Epithelial cell of prostate (primary cell): ENCODE measurements around the gene MAP4K3.
A peak's percentile ranks its signal among the peaks of the same experiment; 100 is the strongest.
"Not testable (repeated sequence)": the region's sequence is repeated elsewhere in the genome, so short reads cannot be mapped to it uniquely, and the experiment has no call there.

Source experiments
- DNase-seq: peaks from one replicate; pipeline ENCODE4 v3.0.0-alpha.2; 2011; ENCODE audit warnings: low read depth, low spot score
- H3K27ac ChIP-seq: fragments of 450-650 bp; 2 replicates; pipeline ENCODE4 v1.5.1; 2017; ENCODE audit warnings: mild to moderate bottlenecking

Gene MAP4K3

DNA sequence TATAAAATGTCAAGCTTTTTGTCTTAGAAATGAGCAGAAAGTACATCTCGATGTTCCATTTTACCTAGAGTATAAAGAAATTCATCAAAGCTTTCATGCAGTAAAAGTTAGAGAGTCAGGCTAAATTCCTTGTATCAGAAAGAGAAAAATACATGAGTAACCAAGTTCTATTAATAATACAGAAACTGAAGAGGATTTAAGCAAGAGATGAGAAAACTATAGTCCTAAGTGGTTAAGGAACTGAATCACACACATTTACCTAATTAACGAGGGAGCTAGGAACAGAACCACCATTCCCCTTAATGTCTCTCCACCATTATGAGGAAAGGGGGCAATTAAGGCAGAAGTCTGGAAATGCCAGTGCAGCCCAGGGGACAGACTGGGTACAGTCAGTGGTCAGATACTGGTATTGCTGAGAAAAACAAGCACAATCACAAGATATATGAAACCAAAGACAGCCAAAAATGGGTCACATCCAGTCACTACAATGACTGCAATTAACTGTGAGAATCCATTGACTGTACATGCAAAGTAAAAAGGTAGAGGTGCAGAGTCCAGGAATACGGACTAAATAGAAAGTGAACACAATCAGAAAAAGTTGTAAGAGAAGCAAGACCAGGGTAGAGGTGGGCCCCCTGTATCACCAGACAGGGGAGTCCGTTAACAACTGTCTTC is 23.9 kb downstream of the MAP4K3 start:
- H3K27ac ChIP-seq, result no peak overlapping the region
- DNase-seq, result no peak

GRCh38 chr2:39411181-39411944 is 25.7 kb downstream of the MAP4K3 start:
- DNase-seq, result peak; percentile 27
- peak overlapping the region; percentile 18 for H3K27ac ChIP-seq

DNA sequence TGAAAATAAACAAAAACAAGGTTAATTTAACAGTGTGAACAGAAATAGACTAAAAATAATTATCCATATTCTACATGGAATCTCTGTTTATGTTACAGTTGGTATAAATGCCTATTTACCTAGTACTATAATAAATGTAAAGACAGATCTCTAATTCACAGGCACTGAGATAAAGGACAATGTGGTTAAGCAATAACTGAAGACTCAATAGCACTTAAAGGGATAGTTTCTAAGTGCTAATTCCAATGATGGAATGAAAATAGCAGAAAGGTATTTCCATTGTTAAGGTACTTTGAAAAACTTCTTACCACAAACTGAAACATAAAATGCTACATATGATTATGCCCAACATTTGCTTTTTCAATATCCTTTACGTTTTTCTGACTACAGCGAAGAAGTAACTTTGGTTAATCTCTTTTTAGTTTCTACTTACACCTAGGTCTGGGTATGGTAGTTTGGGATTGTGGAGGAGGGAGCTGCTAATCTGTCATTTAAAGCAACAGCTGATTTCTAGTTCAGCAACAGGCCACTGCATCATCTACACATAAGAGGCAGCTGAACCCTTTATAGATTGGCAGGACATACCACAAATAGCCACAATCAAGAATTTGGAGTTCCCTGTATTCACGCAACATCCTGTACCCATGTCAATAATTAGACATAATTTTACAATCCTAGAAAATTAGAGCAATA is 27.2 kb downstream of the MAP4K3 start:
- no peak overlapping the region for H3K27ac ChIP-seq

DNA sequence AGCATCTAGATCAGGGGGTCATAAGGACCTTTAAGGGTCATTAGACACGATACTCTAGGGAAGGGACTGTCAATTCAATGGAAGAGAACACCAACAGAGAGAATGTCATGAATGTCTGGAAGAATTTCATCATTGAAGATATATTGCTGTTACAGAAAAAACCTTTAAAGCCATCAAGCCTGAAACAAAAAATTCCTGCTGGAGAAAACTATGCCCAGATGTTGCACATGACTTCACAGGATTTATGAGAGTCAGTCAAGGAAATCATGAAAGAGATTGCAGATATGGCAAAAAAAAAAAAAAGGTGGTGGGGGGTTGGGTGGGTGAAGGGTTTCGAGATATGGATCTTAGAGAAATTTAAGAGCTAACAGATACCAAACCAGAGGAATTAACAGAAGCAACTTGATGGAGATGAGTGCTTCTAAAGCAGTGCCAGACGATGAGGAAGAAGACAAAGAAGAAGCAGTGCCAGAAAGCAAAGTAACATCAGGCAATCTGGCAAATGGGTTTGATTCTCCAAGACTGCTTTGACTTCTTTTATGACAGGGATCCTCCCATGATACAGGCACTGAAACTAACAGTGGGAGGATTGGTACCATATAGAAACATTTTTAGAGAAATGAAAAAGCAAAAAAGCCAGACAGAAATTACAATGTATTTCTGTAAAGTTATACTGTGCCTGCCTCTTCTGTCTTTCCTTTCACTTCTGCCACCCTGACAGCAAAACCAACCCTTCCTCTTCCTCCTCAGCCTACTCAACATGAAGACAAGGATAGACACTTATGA is 28.5 kb downstream of the MAP4K3 start:
- no peak for DNase-seq
- H3K27ac ChIP-seq, result no peak overlapping the region

More for the DNA sequence above, 27.2 kb downstream of the MAP4K3 start:
- DNase-seq, result no peak

DNA sequence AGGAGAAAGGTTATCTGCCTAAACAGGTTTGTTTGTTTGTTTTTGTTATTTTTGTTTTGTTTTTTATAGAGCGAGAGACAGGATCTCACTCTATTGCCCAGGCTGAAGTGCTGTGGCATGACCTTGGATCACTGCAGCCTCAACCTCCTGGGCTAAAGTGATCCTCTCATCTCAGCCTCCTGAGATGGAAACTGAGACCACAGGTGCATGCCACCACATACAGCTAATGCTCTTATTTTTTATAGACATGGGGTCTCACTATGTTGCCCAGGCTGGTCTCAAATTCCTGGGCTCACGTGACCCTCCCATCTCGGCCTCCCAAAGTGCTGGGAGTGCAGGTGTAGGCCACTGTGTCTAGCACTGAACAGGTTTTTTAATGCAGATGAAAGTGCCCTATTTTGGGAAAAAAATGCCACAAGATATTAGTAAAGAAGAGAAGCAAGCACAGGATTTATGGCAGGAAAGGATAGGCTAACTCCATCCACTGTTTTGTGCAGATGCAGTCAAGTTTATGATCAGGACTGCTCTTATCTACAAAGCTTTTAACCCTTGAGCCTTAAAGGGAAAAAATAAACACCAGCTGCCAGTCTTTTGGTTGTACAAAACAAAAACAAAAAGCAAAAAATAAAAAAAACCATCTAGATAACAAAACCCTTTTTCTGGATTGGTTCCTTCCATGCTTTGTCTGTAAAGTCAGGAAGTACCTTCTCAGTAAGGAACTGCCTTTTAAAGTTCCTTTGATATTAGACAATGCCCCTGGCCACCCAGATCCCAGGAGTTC is 29.4 kb downstream of the MAP4K3 start:
- no peak overlapping the region for H3K27ac ChIP-seq
- DNase-seq, result no peak

DNA sequence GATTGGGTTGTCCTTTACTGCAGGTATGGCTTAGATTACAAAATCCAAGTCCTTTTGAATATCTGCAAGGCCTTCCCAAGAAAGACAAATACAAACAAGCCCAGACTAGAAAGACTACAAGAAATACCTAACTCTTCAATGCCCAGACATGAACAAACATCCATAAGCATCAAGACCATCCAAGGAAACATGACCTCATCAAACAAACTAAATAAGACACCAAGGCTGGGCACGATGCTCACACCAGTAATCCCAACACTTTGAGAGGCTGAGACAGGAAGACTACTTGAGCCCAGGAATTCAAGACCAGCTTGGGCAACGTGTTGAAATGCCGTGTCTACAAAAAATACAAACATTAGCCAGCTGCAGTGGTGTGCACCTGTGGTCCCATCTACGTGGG is 31.7 kb downstream of the MAP4K3 start:
- peak overlapping the region; percentile 56 for H3K27ac ChIP-seq
- peak; percentile 80 for DNase-seq

GRCh38 chr2:39403311-39403710 is 33.8 kb downstream of the MAP4K3 start:
- no peak for DNase-seq
- H3K27ac ChIP-seq, result no peak overlapping the region

DNA sequence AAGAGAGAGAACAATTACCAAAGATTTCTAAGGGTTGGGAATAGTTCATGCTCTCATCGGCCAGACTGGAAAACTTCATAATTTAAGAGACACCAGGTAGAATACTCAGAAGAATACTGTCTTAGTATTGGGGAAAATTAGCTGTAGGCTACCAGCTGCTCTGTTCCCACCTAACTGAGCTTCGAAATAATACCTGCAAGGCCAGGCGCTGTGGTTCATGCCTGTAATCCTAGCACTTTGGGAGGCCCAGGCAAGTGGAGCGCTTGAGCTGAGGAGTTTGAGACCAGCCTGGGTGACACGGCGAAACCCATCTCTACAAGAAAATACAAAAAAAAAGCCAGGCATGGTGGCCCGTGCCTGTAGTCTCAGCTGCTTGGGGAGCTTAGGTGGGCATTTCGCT is 35.8 kb downstream of the MAP4K3 start:
- DNase-seq, result no peak
- H3K27ac ChIP-seq, result no peak overlapping the region

GRCh38 chr2:39399570-39399969 is 37.5 kb downstream of the MAP4K3 start:
- no peak for DNase-seq

DNA sequence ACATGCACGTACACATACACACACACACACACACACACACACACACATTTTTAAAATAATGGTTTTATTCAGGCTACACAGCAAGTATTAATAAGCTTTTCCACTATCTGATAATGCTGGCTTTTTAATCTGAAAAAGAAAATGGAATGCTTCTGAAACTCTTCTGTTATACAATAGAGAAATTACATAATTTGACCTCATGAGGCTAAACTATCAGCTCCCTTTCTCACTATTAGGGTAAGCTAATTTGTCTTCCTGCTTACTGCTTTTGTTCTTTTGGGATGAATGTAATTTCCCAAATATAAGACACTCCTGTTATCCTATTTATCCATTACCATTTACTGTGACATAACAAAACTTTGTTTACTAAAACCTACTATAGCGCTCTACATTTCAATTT is 41.8 kb downstream of the MAP4K3 start:
- no peak overlapping the region for H3K27ac ChIP-seq
- no peak for DNase-seq

More at GRCh38 chr2:39399570-39399969, 37.5 kb downstream of the MAP4K3 start:
- no peak overlapping the region for H3K27ac ChIP-seq

DNA sequence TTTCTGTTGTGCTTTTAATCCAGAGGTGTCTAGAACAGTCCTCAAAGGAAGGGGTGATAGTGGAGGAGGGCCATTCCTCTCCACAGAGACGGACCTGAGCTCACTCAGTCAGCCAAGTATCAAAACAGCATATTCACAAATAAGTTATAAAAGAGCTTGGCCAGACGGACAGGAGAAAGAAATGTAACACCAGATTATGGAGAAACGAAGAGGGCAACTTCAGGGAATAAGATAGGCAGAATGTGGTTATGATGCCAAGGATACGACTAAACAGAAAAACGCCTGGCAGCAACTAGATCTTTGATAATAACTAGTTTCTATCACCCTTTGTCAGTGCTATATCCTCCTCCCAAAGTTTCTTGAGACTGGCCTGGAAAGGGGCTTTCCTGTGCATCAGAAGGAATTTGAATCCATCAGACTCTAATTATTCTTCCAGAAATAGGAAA is 42.5 kb downstream of the MAP4K3 start:
- no peak overlapping the region for H3K27ac ChIP-seq
- no peak for DNase-seq

DNA sequence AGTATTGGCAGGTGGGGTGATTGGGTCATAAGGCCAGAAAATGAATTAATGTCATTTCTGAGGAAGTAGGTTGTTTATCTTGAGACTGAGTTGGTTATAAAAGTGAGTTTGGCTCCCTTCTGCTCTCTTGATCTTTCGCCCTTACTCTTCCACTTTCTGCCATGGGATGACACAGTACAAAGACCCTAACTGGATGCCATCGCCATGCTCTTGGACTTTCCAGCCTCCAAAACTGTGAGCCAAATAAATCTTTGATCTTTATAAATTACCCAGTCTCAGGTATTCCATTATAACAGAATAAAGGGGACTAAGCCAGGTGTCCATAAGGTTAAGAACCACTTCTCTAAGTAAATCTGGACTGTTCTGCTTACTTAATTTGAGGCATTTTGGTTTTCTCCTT is 44.4 kb downstream of the MAP4K3 start:
- DNase-seq, result no peak
- H3K27ac ChIP-seq, result no peak overlapping the region

- H3K27ac ChIP-seq, result no peak overlapping the region
- no peak for DNase-seq
These were observed 46.9 kb downstream of the MAP4K3 start for GRCh38 chr2:39390216-39390615.

DNA sequence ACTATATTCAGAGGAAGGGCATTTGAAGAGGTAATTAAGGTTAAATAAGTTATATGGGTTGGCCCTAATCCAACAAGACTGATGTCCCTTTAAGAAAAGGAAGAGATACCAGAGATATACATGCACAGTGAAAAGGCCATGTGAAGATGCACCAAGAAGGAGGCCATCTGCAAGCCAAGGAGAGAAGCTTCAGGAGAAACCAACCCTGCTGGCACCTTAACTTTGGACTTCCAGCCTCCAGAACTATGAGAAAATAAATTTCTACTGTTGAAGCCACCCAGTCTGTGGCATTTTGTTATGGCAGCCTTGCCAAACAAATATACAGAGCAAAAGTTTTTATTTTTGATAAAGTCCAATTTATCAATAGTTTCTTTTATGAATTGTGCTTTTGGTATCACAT is 51.0 kb downstream of the MAP4K3 start:
- no peak overlapping the region for H3K27ac ChIP-seq
- no peak for DNase-seq

DNA sequence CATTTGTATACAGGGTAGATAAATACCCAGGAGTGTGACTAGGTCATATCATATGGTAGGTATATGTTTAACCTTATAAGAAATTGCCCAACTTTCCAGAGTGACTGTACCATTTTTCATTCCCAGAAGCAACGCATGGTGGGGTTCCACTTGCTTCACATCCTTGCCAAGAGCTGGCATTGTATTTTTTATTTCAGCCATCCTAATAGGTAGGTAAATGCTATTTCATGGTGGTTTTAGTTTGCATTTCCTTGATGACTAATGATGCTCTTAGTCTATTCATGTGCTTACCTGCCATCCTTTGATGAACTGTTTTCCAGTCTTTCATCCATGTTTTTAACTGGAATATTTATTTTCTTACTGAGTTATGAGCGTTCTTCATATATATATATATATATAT is 51.9 kb downstream of the MAP4K3 start:
- peak; percentile 54 for DNase-seq
- H3K27ac ChIP-seq, result peak overlapping the region; percentile 35

GRCh38 chr2:39384071-39384470 is 53.0 kb downstream of the MAP4K3 start:
- DNase-seq, H3K27ac ChIP-seq: not testable (repeated sequence)

DNA sequence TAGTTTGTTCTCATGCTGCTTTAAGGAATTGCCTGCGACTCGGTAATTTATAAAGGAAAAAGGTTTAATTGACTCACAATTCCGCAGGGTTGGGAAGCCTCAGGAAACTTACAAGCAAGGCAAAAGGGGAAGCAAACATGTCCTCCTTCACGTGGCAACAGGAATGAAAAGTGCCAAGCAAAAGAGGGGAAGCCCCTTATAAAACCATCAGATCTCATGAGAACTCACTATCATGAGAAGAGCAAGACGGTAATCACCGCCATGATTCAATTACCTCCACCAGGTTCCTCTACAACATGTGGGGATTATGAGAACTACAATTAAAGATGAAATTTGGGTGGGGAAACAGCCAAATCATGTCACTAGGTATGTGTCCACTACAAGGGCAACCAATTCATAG is 53.9 kb downstream of the MAP4K3 start:
- H3K27ac ChIP-seq, result no peak overlapping the region

GRCh38 chr2:39381653-39382052 is 55.4 kb downstream of the MAP4K3 start:
- no peak for DNase-seq

More for the DNA sequence above, 53.9 kb downstream of the MAP4K3 start:
- DNase-seq, result no peak

GRCh38 chr2:39380525-39381150 is 56.4 kb downstream of the MAP4K3 start:
- H3K27ac ChIP-seq, result no peak overlapping the region

More at GRCh38 chr2:39381653-39382052, 55.4 kb downstream of the MAP4K3 start:
- no peak overlapping the region for H3K27ac ChIP-seq

More at GRCh38 chr2:39380525-39381150, 56.4 kb downstream of the MAP4K3 start:
- DNase-seq, result no peak
